ENCODE results near the gene SHMT1. TPM values are rescaled to one million over a fixed set of nuclear protein-coding genes. Genes with fewer than 3 reads are reported as not detected.
"Not testable (repeated sequence)": the region's sequence is repeated elsewhere in the genome, so short reads cannot be mapped to it uniquely, and the experiment has no call there.

The SHMT1 gene
- total RNA-seq, 1 donor from 2014 or later: 33.1 TPM

DNA sequence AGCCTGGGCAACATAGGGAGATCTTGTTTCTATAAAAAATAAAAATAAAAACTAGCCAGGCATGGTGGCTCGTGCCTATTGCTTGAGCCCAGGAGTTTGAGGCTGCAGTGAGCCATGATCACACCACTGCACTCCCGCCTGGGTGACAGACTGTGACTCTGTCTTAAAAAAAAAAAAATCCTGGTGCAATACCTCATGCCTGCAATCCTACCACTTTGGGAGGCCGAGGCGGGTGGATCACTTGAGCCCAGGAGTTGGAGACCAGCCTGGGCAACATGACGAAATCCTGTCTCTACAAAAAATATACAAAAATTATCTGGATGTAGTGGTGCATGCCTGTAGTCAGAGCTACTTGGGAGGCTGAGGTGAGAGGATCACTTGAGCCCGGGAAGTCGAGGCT, 20.9 kb upstream of the SHMT1 start:
- DNase-seq; H3K27ac ChIP-seq; H3K4me3 ChIP-seq; ATAC-seq; H3K9me3 ChIP-seq; intact Hi-C loops (cut with DNase I); H3K36me3 ChIP-seq; H3K4me1 ChIP-seq: not testable (repeated sequence)
- H3K27me3 ChIP-seq (ENCODE audit: low read depth): peaks cover 24% of the 10 kb centered on the region

DNA sequence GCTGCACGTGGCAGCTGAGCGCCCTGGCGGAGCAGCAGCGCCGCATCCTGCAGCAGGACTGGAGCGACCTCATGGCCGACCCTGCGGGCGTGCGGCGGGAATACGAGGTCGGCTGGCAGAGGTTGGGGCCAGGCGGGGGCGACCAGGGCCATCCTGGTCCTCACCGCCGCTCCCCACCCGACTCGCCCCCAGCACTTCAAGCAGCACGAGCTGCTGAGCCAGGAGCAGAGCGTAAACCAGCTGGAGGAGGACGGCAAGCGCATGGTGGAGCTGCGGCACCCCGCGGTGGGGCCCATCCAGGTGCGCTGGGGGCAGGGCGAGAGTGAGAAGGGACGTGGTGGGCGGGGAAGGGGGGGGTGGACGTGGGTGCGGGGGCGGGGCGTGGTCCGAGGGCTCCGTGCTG, 19.7 kb upstream of the SHMT1 start:
- H3K4me3 ChIP-seq; H3K27ac ChIP-seq; H3K9me3 ChIP-seq; DNase-seq; H3K4me1 ChIP-seq; H3K36me3 ChIP-seq; intact Hi-C loops (cut with DNase I); ATAC-seq: not testable (repeated sequence)
- peaks cover 25% of the 10 kb centered on the region for H3K27me3 ChIP-seq (ENCODE audit: low read depth)

DNA sequence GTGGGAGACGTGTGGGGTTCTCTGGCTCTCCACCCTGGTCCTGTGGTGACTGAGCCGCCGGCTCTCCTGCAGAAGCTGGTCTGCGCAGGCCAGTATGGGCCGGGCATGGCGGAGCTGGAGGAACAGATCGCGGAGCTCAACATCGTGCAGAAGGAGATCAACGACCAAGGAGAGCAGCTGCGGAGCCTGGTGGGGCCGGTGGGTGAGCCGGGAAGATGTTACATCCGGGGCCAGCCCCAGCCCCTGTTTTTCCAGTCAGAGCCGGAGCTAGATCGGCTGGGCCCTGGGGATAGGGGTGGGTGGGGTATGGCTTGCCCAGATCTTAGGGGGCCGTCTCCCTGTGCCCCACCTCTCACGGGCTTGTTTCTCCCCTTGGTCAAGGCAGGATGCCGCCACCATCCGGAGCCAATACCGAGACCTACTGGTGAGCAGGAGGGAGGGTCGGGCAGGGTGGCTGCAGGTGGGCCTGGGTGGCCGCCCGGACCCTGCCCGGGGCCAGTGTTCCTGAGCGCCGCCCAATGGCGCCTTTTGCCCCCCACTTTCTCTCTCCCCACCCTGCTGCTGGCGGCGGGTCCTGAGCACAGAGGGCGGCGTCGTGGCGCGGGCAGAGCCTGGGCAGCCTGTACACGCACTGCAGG, 19.2 kb upstream of the SHMT1 start:
- ATAC-seq: no peak
- DNase-seq: no peak
- Histone ChIP-seq H3K27me3 (ENCODE audit: low read depth) (peaks cover 25% of the 10 kb centered on the region), H3K4me1 (peaks cover 5% of the 10 kb centered on the region), H3K36me3 (no peaks in the 10 kb centered on the region), H3K4me3 (no peak overlapping the region), H3K9me3 (no peaks in the 10 kb centered on the region), H3K27ac (no peak overlapping the region)
- intact Hi-C loops (cut with DNase I): no loop called here
- TF ChIP-seq, protein P1, sequence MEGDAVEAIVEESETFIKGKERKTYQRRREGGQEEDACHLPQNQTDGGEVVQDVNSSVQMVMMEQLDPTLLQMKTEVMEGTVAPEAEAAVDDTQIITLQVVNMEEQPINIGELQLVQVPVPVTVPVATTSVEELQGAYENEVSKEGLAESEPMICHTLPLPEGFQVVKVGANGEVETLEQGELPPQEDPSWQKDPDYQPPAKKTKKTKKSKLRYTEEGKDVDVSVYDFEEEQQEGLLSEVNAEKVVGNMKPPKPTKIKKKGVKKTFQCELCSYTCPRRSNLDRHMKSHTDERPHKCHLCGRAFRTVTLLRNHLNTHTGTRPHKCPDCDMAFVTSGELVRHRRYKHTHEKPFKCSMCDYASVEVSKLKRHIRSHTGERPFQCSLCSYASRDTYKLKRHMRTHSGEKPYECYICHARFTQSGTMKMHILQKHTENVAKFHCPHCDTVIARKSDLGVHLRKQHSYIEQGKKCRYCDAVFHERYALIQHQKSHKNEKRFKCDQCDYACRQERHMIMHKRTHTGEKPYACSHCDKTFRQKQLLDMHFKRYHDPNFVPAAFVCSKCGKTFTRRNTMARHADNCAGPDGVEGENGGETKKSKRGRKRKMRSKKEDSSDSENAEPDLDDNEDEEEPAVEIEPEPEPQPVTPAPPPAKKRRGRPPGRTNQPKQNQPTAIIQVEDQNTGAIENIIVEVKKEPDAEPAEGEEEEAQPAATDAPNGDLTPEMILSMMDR (IDR thresholded peaks at IDR 0.05): no peak

DNA sequence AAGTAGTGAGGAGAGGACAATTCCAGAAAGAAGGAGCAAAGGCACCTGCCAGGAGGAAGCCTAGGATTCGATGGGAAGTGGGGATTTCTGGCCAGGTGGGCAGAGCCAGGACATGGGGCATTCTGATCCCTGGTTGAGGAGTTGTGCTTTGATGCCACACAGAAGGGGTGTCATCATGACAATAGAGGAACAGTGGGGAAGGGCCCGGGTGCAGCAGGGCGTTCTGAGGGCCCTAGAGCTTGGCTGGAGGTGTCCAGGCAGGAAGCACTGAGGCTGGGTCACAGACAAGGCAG, 18.5 kb upstream of the SHMT1 start:
- H3K27me3 ChIP-seq (ENCODE audit: low read depth): peaks cover 25% of the 10 kb centered on the region
- H3K4me1 ChIP-seq: peaks cover 9% of the 10 kb centered on the region
- no peaks in the 10 kb centered on the region for H3K36me3 ChIP-seq
- H3K9me3 ChIP-seq: no peaks in the 10 kb centered on the region
- ATAC-seq (no peak), DNase-seq (no peak)
- H3K4me3 ChIP-seq: no peak overlapping the region
- TF ChIP-seq, protein P1 (IDR thresholded peaks at IDR 0.05): no peak
- intact Hi-C loops (cut with DNase I): no loop called here
- no peak overlapping the region for H3K27ac ChIP-seq

DNA sequence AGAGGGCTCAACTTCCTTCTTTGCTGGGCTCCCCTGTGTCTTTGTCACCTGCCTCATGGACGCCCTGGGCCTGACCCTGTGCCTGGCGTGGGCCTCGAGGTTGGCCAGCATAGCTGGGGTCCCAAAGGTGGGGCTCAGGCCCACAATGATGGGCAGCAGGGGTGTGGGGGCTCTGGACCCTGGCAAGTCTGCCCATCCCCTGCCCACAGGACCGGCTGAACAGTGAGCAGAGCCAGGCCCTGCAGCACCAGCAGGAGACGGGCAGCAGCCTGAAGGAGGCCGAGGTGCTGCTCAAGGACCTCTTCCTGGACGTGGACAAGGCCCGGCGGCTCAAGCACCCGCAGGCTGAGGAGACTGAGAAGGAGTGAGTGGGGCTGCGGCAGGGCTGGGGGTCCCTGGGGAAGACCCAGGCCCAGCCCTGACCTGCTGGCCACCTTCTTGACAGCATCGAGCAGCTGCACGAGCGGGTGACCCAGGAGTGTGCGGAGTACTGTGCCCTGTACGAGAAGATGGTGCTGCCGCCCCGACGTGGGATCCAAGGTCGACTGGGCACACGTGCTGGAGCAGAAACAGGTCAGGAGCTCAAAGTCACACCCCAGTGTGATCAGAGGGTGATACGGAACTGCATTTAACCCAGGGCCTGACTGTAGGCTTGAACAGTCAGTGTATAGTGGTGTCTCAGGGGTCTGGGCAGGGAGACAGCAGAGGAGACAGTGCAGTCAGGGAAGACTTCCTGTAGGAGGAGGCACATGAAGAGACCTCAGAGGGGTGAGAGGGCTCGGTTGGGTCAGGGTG, 18.0 kb upstream of the SHMT1 start:
- Histone ChIP-seq H3K27ac (no peak overlapping the region), H3K4me1 (peaks cover 9% of the 10 kb centered on the region), H3K36me3 (no peaks in the 10 kb centered on the region), H3K9me3 (no peaks in the 10 kb centered on the region), H3K27me3 (ENCODE audit: low read depth) (peaks cover 25% of the 10 kb centered on the region), H3K4me3 (no peak overlapping the region)
- ATAC-seq (no peak), DNase-seq (no peak)
- intact Hi-C loops (cut with DNase I): no loop called here
- TF ChIP-seq, protein P1 (IDR thresholded peaks at IDR 0.05): no peak

DNA sequence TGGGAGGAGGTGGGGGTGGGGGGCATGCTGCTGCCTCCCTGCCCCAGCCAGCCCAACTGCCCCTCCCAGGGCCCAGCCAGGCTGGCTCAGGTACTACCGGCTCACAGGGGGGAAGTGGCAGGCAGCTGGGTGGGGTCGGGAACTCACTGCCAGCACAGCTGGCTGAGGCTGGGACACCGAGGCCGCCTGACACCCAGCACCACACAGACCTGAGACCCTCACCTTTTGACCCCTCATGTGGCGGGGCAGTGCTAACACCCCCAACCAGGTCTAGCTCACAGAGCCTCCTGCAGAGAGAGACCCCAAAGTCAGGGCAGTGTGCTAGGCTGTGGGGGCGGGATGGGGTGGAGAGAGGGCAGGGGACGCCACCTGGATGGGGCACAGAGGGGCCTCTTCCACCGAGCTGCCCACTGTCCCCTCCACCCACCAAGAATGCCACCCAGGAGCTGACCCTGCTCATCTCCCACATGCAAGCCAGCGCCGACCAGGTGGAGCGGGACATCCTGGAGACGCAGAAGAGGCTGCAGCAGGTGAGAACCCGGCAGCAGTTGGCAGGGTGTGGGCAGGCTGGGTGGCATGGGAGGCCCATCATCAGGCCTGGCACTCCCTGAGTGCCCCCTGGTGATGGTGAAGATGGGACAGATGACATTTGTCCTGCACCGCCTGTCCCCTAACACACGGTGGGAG, 17.3 kb upstream of the SHMT1 start:
- Histone ChIP-seq H3K4me1 (peaks cover 9% of the 10 kb centered on the region), H3K27me3 (ENCODE audit: low read depth) (peaks cover 25% of the 10 kb centered on the region), H3K27ac (no peak overlapping the region), H3K9me3 (no peaks in the 10 kb centered on the region), H3K4me3 (no peak overlapping the region), H3K36me3 (no peaks in the 10 kb centered on the region)
- TF ChIP-seq, protein P1 (IDR thresholded peaks at IDR 0.05): no peak
- intact Hi-C loops (cut with DNase I): no loop called here
- ATAC-seq: no peak
- DNase-seq: no peak
